Heart right ventricle (tissue), 16 donors: ENCODE data around the gene GRIN3B. TPM values are rescaled to one million over a fixed set of nuclear protein-coding genes. Genes with fewer than 3 reads are reported as not detected.

ENCODE experiments used
- ATAC-seq, 8 donors: fragments of 200-7000 bp; cut with Tn5 transposase; one replicate each; pipeline ENCODE4 v1.9.1; 2020; ENCODE audit warnings: mild to moderate bottlenecking in 8 of 8, moderate library complexity in 8 of 8, moderate number of reproducible peaks in 1 of 8
- DNase-seq, 2 donors: peaks; one replicate each; pipeline ENCODE4 v3.0.0-alpha.2; 2020
- H3K27ac ChIP-seq, 10 donors: fragments of 200-600 bp; sonication (generic) in 2 of 10; one replicate each; pipeline versions ENCODE4 v1.5.0 to v1.8.0; 2020 to 2022; ENCODE audit warnings: mild to moderate bottlenecking in 3 of 10
- H3K27me3 ChIP-seq, 7 donors: fragments of 200-600 bp; one replicate each; pipeline ENCODE4 v1.8.0; 2021 to 2022; ENCODE audit warnings: mild to moderate bottlenecking in 2 of 7
- H3K36me3 ChIP-seq, 9 donors: fragments of 200-600 bp; sonication (generic) in 1 of 9; one replicate each; pipeline versions ENCODE4 v1.5.0 to v1.8.0; 2020 to 2022; ENCODE audit warnings: mild to moderate bottlenecking in 2 of 9
- H3K4me1 ChIP-seq, 9 donors: fragments of 200-600 bp; sonication (generic) in 1 of 9; one replicate each; pipeline versions ENCODE4 v1.5.0 to v1.8.0; 2020 to 2022; ENCODE audit warnings: mild to moderate bottlenecking in 4 of 9
- H3K4me3 ChIP-seq, 10 donors: fragments of 200-600 bp; sonication (generic) in 2 of 10; one replicate each; pipeline versions ENCODE4 v1.5.0 to v1.8.0; 2020 to 2022; ENCODE audit warnings: mild to moderate bottlenecking in 7 of 10, moderate library complexity in 2 of 10
- H3K9me3 ChIP-seq, 11 donors: fragments of 200-600 bp in 10 of 11; sonication (generic) in 2 of 11; one replicate each; pipeline versions ENCODE4 v1.5.0 to v1.8.0; 2013 to 2022; ENCODE audit warnings: mild to moderate bottlenecking in 2 of 11, control low read depth in 1 of 11, moderate library complexity in 1 of 11
- CTCF ChIP-seq, 9 donors: fragments of 200-600 bp; sonication (generic) in 2 of 9; IDR thresholded peaks; one replicate each; pipeline versions ENCODE4 v1.5.0 to v1.8.0; 2021 to 2022; ENCODE audit warnings: antibody characterized with exemption in 9 of 9, mild to moderate bottlenecking in 5 of 9, moderate library complexity in 1 of 9
- WGBS, 2 donors: extraction: QIAGEN DNeasy Blood & Tissue Kit; methylation state at CpG; one replicate each; pipeline ENCODE4 v1.1.7; 2013; ENCODE audit warnings: inconsistent platforms in 1 of 2; 5-methylcytosine and 5-hydroxymethylcytosine counted together
- intact Hi-C, 10 donors: fragments of 100-400 bp; cut with DNase I; formaldehyde crosslinking; loops; one replicate each; pipeline versions ENCODE4 v1.11.1 to v1.14.2; 2022
- polyA plus RNA-seq, 2 donors: library from polyadenylated mRNA; stranded (reverse); fragments of 200-250 nt; gene quantifications; one replicate each; pipeline ENCODE4 v1.2.3, GENCODE V29; 2013
- total RNA-seq, 10 donors: library from RNA; stranded (reverse); fragmentation: NEBNext Ultra II Directional in 3 of 10; extraction: Animal tissue kit (Norgen Biotek cat#: 25700) in 3 of 10; gene quantifications; one replicate each; pipeline versions ENCODE4 v1.2.1 to v1.2.4, GENCODE V29; 2021 to 2023
- donor health status: Arrhythmogenic right ventricular cardiomyopathy.
- donor health status: ischemic (EF 13 %, LVEDD 7.1; RV severe dilation, severe dysfunction).
- donor health status: healthy with polysubstance abuse.
- donor health status: DM: no; HTN: yes; CAD: no.
- donor health status: DM: no; HTN: no; CAD: no.
- donor health status: ischemic (EF 25% LVEDD 6.9; RV normal size, moderate dysfunction).
- donor health status: ischemic (EF 25% LVEDD 5.7; RV mildly dilated, moderate dysfunction).
- donor health status: healthy.
- donor health status: DM: yes; HTN: yes; CAD: no.
- donor health status: Ischemic cardiomyopathy.
- donor health status: ischemic (EF 35%, LVEDD 5.7; RV mildly dilated, moderate dysfunction).
- donor health status: nonischemic (EF 11% LVEDD 7.7; RV severe dilation, severe dysfunction).
- donor health status: DM: yes; HTN: yes; CAD: no.
- donor health status: PGD.
- donor health status: ischemic (EF 29% LVEDD 5.4; RV normal size, mild dysfunction).
- donor health status: nonischemic (EF 23%, LVEDD 6.1; RV moderate dilation, normal function).

Gene GRIN3B
- total and polyA plus RNA-seq, 12 donors = 0.01 to 0.10 (median 0.08) TPM; not detected in 8

DNA sequence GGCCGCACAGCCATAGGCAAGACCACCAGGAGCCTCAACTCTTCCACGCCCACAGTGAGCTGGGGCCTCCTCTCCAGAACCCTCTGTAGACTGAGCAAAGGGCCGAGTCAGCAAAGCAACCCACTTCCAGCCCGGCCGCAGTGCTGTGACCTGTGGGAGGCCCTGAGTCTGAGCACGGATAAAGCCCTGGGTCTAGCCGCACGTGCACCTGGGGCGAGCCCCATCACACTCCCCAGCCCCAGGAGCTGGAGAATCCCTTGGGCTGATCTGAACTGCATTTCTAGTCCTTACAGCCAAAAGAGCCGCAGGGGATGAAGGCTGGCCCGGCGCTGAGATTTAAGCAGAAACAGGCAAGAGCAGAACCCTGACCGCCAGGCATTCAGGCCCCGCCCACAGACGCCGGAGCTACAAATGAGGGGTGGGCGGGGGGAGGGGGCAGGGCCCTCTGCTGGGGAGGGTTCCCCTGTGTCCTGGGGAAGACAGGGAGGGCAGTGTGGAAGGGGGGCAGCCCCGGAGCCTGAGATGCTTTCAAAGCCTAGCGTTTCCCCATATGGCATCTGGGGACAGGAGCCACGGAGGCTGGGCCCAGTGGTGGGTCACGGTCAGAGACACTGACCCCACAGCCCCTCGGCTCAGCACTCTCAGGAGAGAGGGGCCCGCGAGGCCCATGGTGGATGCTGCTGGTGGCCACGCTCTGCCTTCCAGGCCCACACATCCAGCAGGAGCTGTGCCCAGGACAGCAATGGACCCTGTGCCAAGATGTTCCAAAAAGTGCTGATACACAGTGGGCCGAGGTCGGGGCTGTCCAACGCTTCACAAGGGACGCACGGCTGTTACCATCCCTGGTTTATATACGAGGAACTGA, 15.8 kb downstream of the GRIN3B start:
- Histone ChIP-seq H3K4me3 (peak overlapping the region in 1 of 10 donors; percentile 23), H3K36me3 (peaks cover 0 to 52% (median 30%) of the 10 kb centered on the region in 9 donors), H3K27ac (peak overlapping the region in 7 of 10 donors; percentile 5 to 52 (median 29)), H3K27me3 (no peaks in the 10 kb centered on the region), H3K9me3 (no peaks in the 10 kb centered on the region), H3K4me1 (peaks cover 51 to 63% (median 55%) of the 10 kb centered on the region in 9 donors)
- ATAC-seq = no peak
- WGBS, 2 donors = 58 to 63% methylated on average over 31 of the region's 31 CpGs
- no peak for TF ChIP-seq CTCF (IDR thresholded peaks at IDR 0.05)
- no peak for DNase-seq
- intact Hi-C loops = no loop called here

GRCh38 chr19:1016647-1017114, 16.5 kb downstream of the GRIN3B start:
- ATAC-seq = peak in 1 of 8 donors; percentile 0
- TF ChIP-seq CTCF (IDR thresholded peaks at IDR 0.05) = no peak
- WGBS, 2 donors = 29 to 32% methylated on average over 12 of the region's 12 CpGs
- no peaks in the 10 kb centered on the region for H3K27me3 ChIP-seq
- H3K4me1 ChIP-seq = peaks cover 52 to 69% (median 57%) of the 10 kb centered on the region in 9 donors
- peak overlapping the region in 8 of 10 donors; percentile 5 to 53 (median 38) for H3K27ac ChIP-seq
- no peak for DNase-seq
- peak overlapping the region in 3 of 10 donors; percentile 23 to 25 (median 25) for H3K4me3 ChIP-seq
- H3K36me3 ChIP-seq = peaks cover 0 to 46% (median 24%) of the 10 kb centered on the region in 9 donors
- H3K9me3 ChIP-seq = no peaks in the 10 kb centered on the region
- intact Hi-C loops = no loop called here

GRCh38 chr19:1017115-1017905, 17.1 kb downstream of the GRIN3B start:
- no peak for TF ChIP-seq CTCF (IDR thresholded peaks at IDR 0.05)
- no peak for DNase-seq
- H3K27ac ChIP-seq = peak overlapping the region in 8 of 10 donors; percentile 0 to 53 (median 38)
- no peaks in the 10 kb centered on the region for H3K9me3 ChIP-seq
- H3K27me3 ChIP-seq = no peaks in the 10 kb centered on the region
- peaks cover 53 to 75% (median 64%) of the 10 kb centered on the region in 9 donors for H3K4me1 ChIP-seq
- H3K36me3 ChIP-seq = peaks cover 0 to 40% (median 18%) of the 10 kb centered on the region in 9 donors
- WGBS, 2 donors = 53 to 55% methylated on average over 24 of the region's 24 CpGs
- ATAC-seq = no peak
- H3K4me3 ChIP-seq = peak overlapping the region in 3 of 10 donors; percentile 23 to 25 (median 25)
- intact Hi-C loops = no loop called here

DNA sequence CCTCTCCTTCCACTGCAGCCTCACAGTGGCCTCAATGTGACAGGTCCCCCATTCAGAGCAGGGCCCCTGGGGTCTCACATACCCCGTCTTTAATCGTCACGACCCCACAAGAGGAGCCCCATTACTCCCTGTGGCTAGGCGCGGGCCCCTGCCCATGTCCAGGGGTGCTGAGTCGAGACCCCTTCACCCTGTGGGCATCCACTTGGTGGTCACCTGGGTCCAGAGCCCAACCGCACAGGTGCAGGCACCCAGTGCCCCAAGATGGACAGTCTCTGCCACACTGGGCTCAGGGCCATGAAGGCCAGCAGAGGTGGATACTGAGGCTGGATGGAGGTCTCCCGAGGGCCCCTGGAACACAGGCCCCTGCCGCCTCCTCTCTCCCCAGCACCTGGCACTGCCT, 17.7 kb downstream of the GRIN3B start:
- Histone ChIP-seq H3K36me3 (peaks cover 0 to 34% (median 12%) of the 10 kb centered on the region in 9 donors), H3K4me3 (peak overlapping the region in 1 of 10 donors; percentile 71), H3K27me3 (no peaks in the 10 kb centered on the region), H3K4me1 (peaks cover 53 to 81% (median 68%) of the 10 kb centered on the region in 9 donors), H3K27ac (peak overlapping the region in 5 of 10 donors; percentile 0 to 53 (median 49)), H3K9me3 (no peaks in the 10 kb centered on the region)
- no peak for DNase-seq
- WGBS, 2 donors = 82 to 92% methylated on average over 9 of the region's 9 CpGs
- ATAC-seq = no peak
- intact Hi-C loops = no loop called here
- TF ChIP-seq CTCF (IDR thresholded peaks at IDR 0.05) = no peak
